ENCODE results near the gene COA8. TPM values are rescaled to one million over a fixed set of nuclear protein-coding genes. Genes with fewer than 3 reads are reported as not detected.

Gene COA8
- polyA plus RNA-seq, 1 donor from 2014 or later: 169 TPM

DNA sequence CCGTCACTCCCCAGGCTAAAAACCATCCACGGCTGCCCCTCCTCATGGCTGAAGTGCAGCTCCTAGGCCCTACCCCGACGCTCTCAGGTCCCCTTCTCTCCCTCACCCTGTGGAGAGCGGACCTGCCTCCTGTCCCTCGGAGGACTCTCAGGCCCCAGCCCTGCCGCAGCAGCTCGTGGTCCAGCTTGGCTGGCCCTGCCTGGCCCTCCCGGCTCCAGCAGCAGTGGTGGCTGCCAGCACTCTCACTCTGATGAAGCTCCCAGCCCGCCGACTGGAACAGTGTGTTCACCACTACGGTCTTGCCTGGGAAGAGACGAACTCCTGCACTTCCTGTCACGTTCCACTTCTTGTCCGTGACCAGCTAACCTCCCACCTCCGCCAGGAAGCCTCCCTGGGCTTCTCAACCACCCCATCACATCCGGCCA is 11.4 kb upstream of the COA8 start:
- no peak overlapping the region for H3K27ac ChIP-seq (ENCODE audit: low read length)

DNA sequence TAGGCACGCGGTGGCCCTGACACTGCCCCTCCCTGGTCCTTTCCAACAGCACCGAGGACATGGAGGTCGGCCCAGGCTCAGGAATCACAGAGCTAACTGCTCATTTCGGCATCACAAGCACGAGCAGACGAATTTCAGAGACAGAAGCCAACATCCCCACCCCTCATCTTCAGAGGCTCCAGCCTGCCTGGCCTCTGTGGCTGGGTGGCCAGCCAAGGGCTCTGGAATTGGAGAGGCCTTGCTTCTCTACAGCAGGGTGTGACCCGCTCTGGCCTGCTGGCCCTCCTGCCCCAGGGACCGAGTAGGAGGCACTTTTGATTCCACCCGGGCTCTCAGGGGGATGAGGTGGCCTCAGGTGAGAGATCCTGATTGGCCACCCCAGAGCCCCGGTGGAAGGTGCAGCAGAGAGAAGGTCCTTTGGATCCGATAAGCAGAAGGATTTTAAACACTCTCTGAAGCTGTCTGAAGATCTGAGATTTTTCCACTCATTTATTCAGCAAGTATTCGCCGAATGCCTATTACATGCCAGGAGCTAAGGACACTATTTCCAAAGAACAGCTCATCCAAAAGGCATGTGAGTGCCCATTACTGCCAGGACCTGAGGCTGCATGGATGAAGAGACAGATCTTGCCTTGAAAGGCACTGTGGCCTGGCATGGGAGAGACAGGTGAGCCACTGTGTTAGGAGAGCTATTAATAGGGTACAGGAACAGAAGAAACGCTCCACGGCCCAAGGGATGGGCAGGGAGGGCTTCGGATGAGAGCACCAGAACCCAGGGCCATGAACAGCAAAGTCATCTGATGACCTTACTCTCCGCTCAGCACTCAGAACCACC is 10.5 kb upstream of the COA8 start:
- no peak overlapping the region for H3K9ac ChIP-seq (ENCODE audit: low read length)
- no peaks in the 10 kb centered on the region for H3K9me3 ChIP-seq (ENCODE audit: low read length)
- no peak overlapping the region for H2AFZ ChIP-seq (ENCODE audit: low read depth, low read length)
- H3K36me3 ChIP-seq (ENCODE audit: insufficient read depth, low read length): no peaks in the 10 kb centered on the region
- no peak for TF ChIP-seq POLR2AphosphoS5 (IDR thresholded peaks at IDR 0.05)
- no peak for TF ChIP-seq EP300 (conservative IDR thresholded peaks at IDR 0.05; ENCODE audit: poor library complexity, severe bottlenecking)
- TF ChIP-seq, protein P1, sequence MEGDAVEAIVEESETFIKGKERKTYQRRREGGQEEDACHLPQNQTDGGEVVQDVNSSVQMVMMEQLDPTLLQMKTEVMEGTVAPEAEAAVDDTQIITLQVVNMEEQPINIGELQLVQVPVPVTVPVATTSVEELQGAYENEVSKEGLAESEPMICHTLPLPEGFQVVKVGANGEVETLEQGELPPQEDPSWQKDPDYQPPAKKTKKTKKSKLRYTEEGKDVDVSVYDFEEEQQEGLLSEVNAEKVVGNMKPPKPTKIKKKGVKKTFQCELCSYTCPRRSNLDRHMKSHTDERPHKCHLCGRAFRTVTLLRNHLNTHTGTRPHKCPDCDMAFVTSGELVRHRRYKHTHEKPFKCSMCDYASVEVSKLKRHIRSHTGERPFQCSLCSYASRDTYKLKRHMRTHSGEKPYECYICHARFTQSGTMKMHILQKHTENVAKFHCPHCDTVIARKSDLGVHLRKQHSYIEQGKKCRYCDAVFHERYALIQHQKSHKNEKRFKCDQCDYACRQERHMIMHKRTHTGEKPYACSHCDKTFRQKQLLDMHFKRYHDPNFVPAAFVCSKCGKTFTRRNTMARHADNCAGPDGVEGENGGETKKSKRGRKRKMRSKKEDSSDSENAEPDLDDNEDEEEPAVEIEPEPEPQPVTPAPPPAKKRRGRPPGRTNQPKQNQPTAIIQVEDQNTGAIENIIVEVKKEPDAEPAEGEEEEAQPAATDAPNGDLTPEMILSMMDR (IDR thresholded peaks at IDR 0.05; ENCODE audit: poor library complexity, severe bottlenecking): no peak
- no peak for TF ChIP-seq RAD21 (conservative IDR thresholded peaks at IDR 0.05)
- no peak for TF ChIP-seq SMC3 (conservative IDR thresholded peaks at IDR 0.05; ENCODE audit: poor library complexity)
- no peak for TF ChIP-seq TAF1 (IDR thresholded peaks at IDR 0.05; ENCODE audit: low read depth)
- no peak for TF ChIP-seq MXI1 (conservative IDR thresholded peaks at IDR 0.05; ENCODE audit: poor library complexity, severe bottlenecking)
- no peak for TF ChIP-seq EZH2 (IDR thresholded peaks at IDR 0.05; ENCODE audit: borderline replicate concordance, insufficient read depth, low read length, poor library complexity, severe bottlenecking)
- TF ChIP-seq, protein P2, sequence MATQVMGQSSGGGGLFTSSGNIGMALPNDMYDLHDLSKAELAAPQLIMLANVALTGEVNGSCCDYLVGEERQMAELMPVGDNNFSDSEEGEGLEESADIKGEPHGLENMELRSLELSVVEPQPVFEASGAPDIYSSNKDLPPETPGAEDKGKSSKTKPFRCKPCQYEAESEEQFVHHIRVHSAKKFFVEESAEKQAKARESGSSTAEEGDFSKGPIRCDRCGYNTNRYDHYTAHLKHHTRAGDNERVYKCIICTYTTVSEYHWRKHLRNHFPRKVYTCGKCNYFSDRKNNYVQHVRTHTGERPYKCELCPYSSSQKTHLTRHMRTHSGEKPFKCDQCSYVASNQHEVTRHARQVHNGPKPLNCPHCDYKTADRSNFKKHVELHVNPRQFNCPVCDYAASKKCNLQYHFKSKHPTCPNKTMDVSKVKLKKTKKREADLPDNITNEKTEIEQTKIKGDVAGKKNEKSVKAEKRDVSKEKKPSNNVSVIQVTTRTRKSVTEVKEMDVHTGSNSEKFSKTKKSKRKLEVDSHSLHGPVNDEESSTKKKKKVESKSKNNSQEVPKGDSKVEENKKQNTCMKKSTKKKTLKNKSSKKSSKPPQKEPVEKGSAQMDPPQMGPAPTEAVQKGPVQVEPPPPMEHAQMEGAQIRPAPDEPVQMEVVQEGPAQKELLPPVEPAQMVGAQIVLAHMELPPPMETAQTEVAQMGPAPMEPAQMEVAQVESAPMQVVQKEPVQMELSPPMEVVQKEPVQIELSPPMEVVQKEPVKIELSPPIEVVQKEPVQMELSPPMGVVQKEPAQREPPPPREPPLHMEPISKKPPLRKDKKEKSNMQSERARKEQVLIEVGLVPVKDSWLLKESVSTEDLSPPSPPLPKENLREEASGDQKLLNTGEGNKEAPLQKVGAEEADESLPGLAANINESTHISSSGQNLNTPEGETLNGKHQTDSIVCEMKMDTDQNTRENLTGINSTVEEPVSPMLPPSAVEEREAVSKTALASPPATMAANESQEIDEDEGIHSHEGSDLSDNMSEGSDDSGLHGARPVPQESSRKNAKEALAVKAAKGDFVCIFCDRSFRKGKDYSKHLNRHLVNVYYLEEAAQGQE (IDR thresholded peaks at IDR 0.05; ENCODE audit: borderline replicate concordance): no peak
- H3F3A ChIP-seq (ENCODE audit: insufficient read depth, low read length, poor library complexity, severe bottlenecking): no peaks in the 10 kb centered on the region
- no peaks in the 10 kb centered on the region for H4K20me1 ChIP-seq (ENCODE audit: insufficient read depth)
- no peaks in the 10 kb centered on the region for H3K9me2 ChIP-seq (ENCODE audit: insufficient read depth, low read length)
- H3K27me3 ChIP-seq (ENCODE audit: insufficient read depth, low read depth, low read length): no peaks in the 10 kb centered on the region
- no peaks in the 10 kb centered on the region for H3K79me2 ChIP-seq (replicated peaks; ENCODE audit: insufficient read depth, low read length)
- H3K27ac ChIP-seq (ENCODE audit: low read length): no peak overlapping the region
- H3K4me2 ChIP-seq (ENCODE audit: low read length): no peak overlapping the region
- H3K4me3 ChIP-seq (ENCODE audit: low read length): no peak overlapping the region

More for the DNA sequence above, 11.4 kb upstream of the COA8 start:
- Histone ChIP-seq H3K79me2 (replicated peaks; ENCODE audit: insufficient read depth, low read length) (no peaks in the 10 kb centered on the region), H3K4me3 (ENCODE audit: low read length) (no peak overlapping the region), H3K36me3 (ENCODE audit: insufficient read depth, low read length) (no peaks in the 10 kb centered on the region), H3K9ac (ENCODE audit: low read length) (no peak overlapping the region), H3K9me3 (ENCODE audit: low read length) (no peaks in the 10 kb centered on the region), H3K27me3 (ENCODE audit: insufficient read depth, low read depth, low read length) (no peaks in the 10 kb centered on the region), H3K9me2 (ENCODE audit: insufficient read depth, low read length) (no peaks in the 10 kb centered on the region), H4K20me1 (ENCODE audit: insufficient read depth) (no peaks in the 10 kb centered on the region), H3F3A (ENCODE audit: insufficient read depth, low read length, poor library complexity, severe bottlenecking) (no peaks in the 10 kb centered on the region), H2AFZ (ENCODE audit: low read depth, low read length) (no peak overlapping the region), H3K4me2 (ENCODE audit: low read length) (no peak overlapping the region)
- no peak for TF ChIP-seq POLR2AphosphoS5 (IDR thresholded peaks at IDR 0.05)
- TF ChIP-seq MXI1 (conservative IDR thresholded peaks at IDR 0.05; ENCODE audit: poor library complexity, severe bottlenecking): no peak
- TF ChIP-seq EP300 (conservative IDR thresholded peaks at IDR 0.05; ENCODE audit: poor library complexity, severe bottlenecking): no peak
- TF ChIP-seq EZH2 (IDR thresholded peaks at IDR 0.05; ENCODE audit: borderline replicate concordance, insufficient read depth, low read length, poor library complexity, severe bottlenecking): no peak
- TF ChIP-seq RAD21 (conservative IDR thresholded peaks at IDR 0.05): no peak
- TF ChIP-seq TAF1 (IDR thresholded peaks at IDR 0.05; ENCODE audit: low read depth): no peak
- TF ChIP-seq, protein P2 (IDR thresholded peaks at IDR 0.05; ENCODE audit: borderline replicate concordance): no peak
- no peak for TF ChIP-seq SMC3 (conservative IDR thresholded peaks at IDR 0.05; ENCODE audit: poor library complexity)
- TF ChIP-seq, protein P1 (IDR thresholded peaks at IDR 0.05; ENCODE audit: poor library complexity, severe bottlenecking): no peak
